ENCODE data around the gene RNF144B.

RNF144B gene

GRCh38 chr6:18413381-18413780 is 26.2 kb downstream of the RNF144B start:
- no peak overlapping the region for H3K4me3 Mint-ChIP-seq
- H3K36me3 Mint-ChIP-seq (ENCODE audit: low read depth): no peaks in the 10 kb centered on the region
- DNase-seq: no peak
- no peak for TF ChIP-seq CTCF (IDR thresholded peaks at IDR 0.05)
- H3K27ac Mint-ChIP-seq: no peak overlapping the region
- H3K9me3 Mint-ChIP-seq: no peaks in the 10 kb centered on the region
- H3K27me3 Mint-ChIP-seq (ENCODE audit: low read depth, poor library complexity): peaks cover 4% of the 10 kb centered on the region
- H3K4me1 Mint-ChIP-seq: no peaks in the 10 kb centered on the region

GRCh38 chr6:18414116-18414515 is 27.0 kb downstream of the RNF144B start:
- no peaks in the 10 kb centered on the region for H3K36me3 Mint-ChIP-seq (ENCODE audit: low read depth)
- H3K9me3 Mint-ChIP-seq: no peaks in the 10 kb centered on the region
- peaks cover 5% of the 10 kb centered on the region for H3K27me3 Mint-ChIP-seq (ENCODE audit: low read depth, poor library complexity)
- no peak overlapping the region for H3K4me3 Mint-ChIP-seq
- no peak for DNase-seq
- H3K4me1 Mint-ChIP-seq: no peaks in the 10 kb centered on the region
- no peak for TF ChIP-seq CTCF (IDR thresholded peaks at IDR 0.05)
- no peak overlapping the region for H3K27ac Mint-ChIP-seq

- Mint-ChIP-seq H3K27ac (no peak overlapping the region), H3K9me3 (no peaks in the 10 kb centered on the region), H3K4me1 (no peaks in the 10 kb centered on the region), H3K36me3 (ENCODE audit: low read depth) (no peaks in the 10 kb centered on the region), H3K4me3 (no peak overlapping the region), H3K27me3 (ENCODE audit: low read depth, poor library complexity) (peaks cover 9% of the 10 kb centered on the region)
- DNase-seq: no peak
- no peak for TF ChIP-seq CTCF (IDR thresholded peaks at IDR 0.05)
Observed at GRCh38 chr6:18415207-18415606, 28.1 kb downstream of the RNF144B start.

GRCh38 chr6:18415671-18416340 is 28.7 kb downstream of the RNF144B start:
- no peaks in the 10 kb centered on the region for H3K4me1 Mint-ChIP-seq
- H3K4me3 Mint-ChIP-seq: no peak overlapping the region
- H3K36me3 Mint-ChIP-seq (ENCODE audit: low read depth): no peaks in the 10 kb centered on the region
- no peak for DNase-seq
- peaks cover 6% of the 10 kb centered on the region for H3K27me3 Mint-ChIP-seq (ENCODE audit: low read depth, poor library complexity)
- H3K27ac Mint-ChIP-seq: no peak overlapping the region
- TF ChIP-seq CTCF (IDR thresholded peaks at IDR 0.05): no peak
- H3K9me3 Mint-ChIP-seq: no peaks in the 10 kb centered on the region

- Mint-ChIP-seq H3K4me1 (no peaks in the 10 kb centered on the region), H3K36me3 (ENCODE audit: low read depth) (no peaks in the 10 kb centered on the region), H3K27me3 (ENCODE audit: low read depth, poor library complexity) (peaks cover 6% of the 10 kb centered on the region), H3K27ac (no peak overlapping the region), H3K4me3 (no peak overlapping the region), H3K9me3 (no peaks in the 10 kb centered on the region)
- TF ChIP-seq CTCF (IDR thresholded peaks at IDR 0.05): no peak
- DNase-seq: no peak
Observed at GRCh38 chr6:18416341-18416679, 29.2 kb downstream of the RNF144B start.

- DNase-seq: no peak
- TF ChIP-seq CTCF (IDR thresholded peaks at IDR 0.05): no peak
- no peaks in the 10 kb centered on the region for H3K9me3 Mint-ChIP-seq
- no peak overlapping the region for H3K4me3 Mint-ChIP-seq
- no peaks in the 10 kb centered on the region for H3K36me3 Mint-ChIP-seq (ENCODE audit: low read depth)
- no peaks in the 10 kb centered on the region for H3K4me1 Mint-ChIP-seq
- H3K27ac Mint-ChIP-seq: no peak overlapping the region
- peaks cover 9% of the 10 kb centered on the region for H3K27me3 Mint-ChIP-seq (ENCODE audit: low read depth, poor library complexity)
Observed at GRCh38 chr6:18420328-18420727, 33.2 kb downstream of the RNF144B start.
